Fibroblast of lung (primary cell): ENCODE measurements around the gene SERPINB12. TPM values are rescaled to one million over a fixed set of nuclear protein-coding genes. Genes with fewer than 3 reads are reported as not detected.

Experiments
- DNase-seq, 2 donors: peaks; one replicate each; pipeline versions ENCODE4 v3.0.0 to v3.0.0-alpha.2; 2010; ENCODE audit warnings: low read depth in 2 of 2
- H2AFZ ChIP-seq: 2 replicates; pipeline ENCODE4 v1.5.1; 2012; ENCODE audit warnings: low read length, control low read depth, inconsistent platforms
- H3K27ac ChIP-seq: 2 replicates; pipeline ENCODE4 v1.5.1; 2011; ENCODE audit warnings: low read length, control low read depth; ENCODE audit not compliant: insufficient read depth
- H3K27me3 ChIP-seq: 2 replicates; pipeline ENCODE4 v1.5.1; 2011; ENCODE audit warnings: mild to moderate bottlenecking, low read length; ENCODE audit not compliant: control insufficient read depth, insufficient read depth
- H3K36me3 ChIP-seq: 2 replicates; pipeline ENCODE4 v1.5.1; 2011; ENCODE audit warnings: low read length; ENCODE audit not compliant: control insufficient read depth, insufficient read depth
- H3K4me1 ChIP-seq: 2 replicates; pipeline ENCODE4 v1.5.1; 2011; ENCODE audit warnings: low read length; ENCODE audit not compliant: control insufficient read depth, insufficient read depth; ENCODE audit errors: extremely low read depth
- H3K4me2 ChIP-seq: 2 replicates; pipeline ENCODE4 v1.5.1; 2011; ENCODE audit warnings: low read length, control low read depth; ENCODE audit not compliant: insufficient read depth; ENCODE audit errors: extremely low read depth
- H3K4me3 ChIP-seq, 4 experiments: fragments of 200-600 bp in 1 of 4; sonication (generic) in 1 of 4; replicated peaks in 1 of 4; 2 replicates each; pipeline ENCODE4 v1.5.1; 2011 to 2016; ENCODE audit warnings: low read length in 4 of 4, low read depth in 3 of 4, mild to moderate bottlenecking in 3 of 4, control low read depth in 2 of 4, inconsistent platforms in 1 of 4, mixed read lengths in 1 of 4; ENCODE audit not compliant: insufficient read depth in 1 of 4; ENCODE audit errors: control extremely low read depth in 1 of 4
- H3K79me2 ChIP-seq: 2 replicates; pipeline ENCODE4 v1.5.1; 2012; ENCODE audit warnings: mild to moderate bottlenecking, low read length, inconsistent platforms; ENCODE audit not compliant: control insufficient read depth, insufficient read depth
- H3K9ac ChIP-seq: 2 replicates; pipeline ENCODE4 v1.5.1; 2011; ENCODE audit warnings: mild to moderate bottlenecking, low read length, control low read depth; ENCODE audit not compliant: insufficient read depth
- H3K9me3 ChIP-seq: 2 replicates; pipeline ENCODE4 v1.5.1; 2012; ENCODE audit warnings: low read depth, low read length; ENCODE audit not compliant: control insufficient read depth, insufficient read depth
- H4K20me1 ChIP-seq: 2 replicates; pipeline ENCODE4 v1.5.1; 2011; ENCODE audit warnings: low read length; ENCODE audit not compliant: control insufficient read depth, insufficient read depth; ENCODE audit errors: extremely low read depth
- CTCF ChIP-seq, 2 donors: IDR thresholded peaks in 1 of 2; conservative IDR thresholded peaks in 1 of 2; 1 replicate in 1 of 2; 2 replicates in 1 of 2; pipeline ENCODE4 v1.5.1; 2011 to 2012; ENCODE audit warnings: low read length in 2 of 2, control low read depth in 1 of 2, inconsistent platforms in 1 of 2, low read depth in 1 of 2, mild to moderate bottlenecking in 1 of 2
- EZH2 ChIP-seq: IDR thresholded peaks from 2 replicates; pipeline ENCODE4 v1.5.1; 2012; ENCODE audit warnings: low read length, control low read depth, mild to moderate bottlenecking; ENCODE audit errors: missing control alignments
- polyA plus RNA-seq, 2 donors: library from polyadenylated mRNA; depleted of rRNA in 1 of 2; stranded (reverse) in 1 of 2; unstranded in 1 of 2; fragments of >200 nt; gene quantifications; 2 replicates each; pipeline ENCODE4 v1.2.1, GENCODE V29; 2011 to 2012; ENCODE audit warnings: missing spikeins in 1 of 2
- total RNA-seq: library from RNA; depleted of rRNA; stranded (reverse); fragments of >200 nt; gene quantifications from 2 replicates; pipeline ENCODE4 v1.2.1, GENCODE V29; 2014

The SERPINB12 gene
- total and polyA plus RNA-seq, 2 donors (not counting 1 experiment from before 2014, with no cell fraction given): 0.07 TPM; not detected in 1

GRCh38 chr18:63505566-63506335 lies 36.4 kb upstream of the SERPINB12 start:
- no peaks in the 10 kb centered on the region for H3K79me2 ChIP-seq
- no peaks in the 10 kb centered on the region for H3K36me3 ChIP-seq
- TF ChIP-seq EZH2 (no peak), CTCF (conservative IDR thresholded peaks at IDR 0.05 in 1 of 2, IDR thresholded peaks at IDR 0.05 in 1 of 2; ENCODE audit: low read depth in 1 of 2, low read length in 2 of 2) (peak; percentile 60 to 68)
- H3K27ac ChIP-seq: no peak overlapping the region
- H3K4me3 ChIP-seq: no peak overlapping the region
- no peak overlapping the region for H3K4me2 ChIP-seq
- no peak overlapping the region for H2AFZ ChIP-seq
- H3K9me3 ChIP-seq: no peaks in the 10 kb centered on the region
- H3K27me3 ChIP-seq: no peaks in the 10 kb centered on the region
- no peaks in the 10 kb centered on the region for H3K4me1 ChIP-seq
- H3K9ac ChIP-seq: no peak overlapping the region
- no peaks in the 10 kb centered on the region for H4K20me1 ChIP-seq
- DNase-seq: peak in 1 of 2 donors; percentile 18

- no peak for TF ChIP-seq CTCF (conservative IDR thresholded peaks at IDR 0.05 in 1 of 2, IDR thresholded peaks at IDR 0.05 in 1 of 2; ENCODE audit: low read depth in 1 of 2, low read length in 2 of 2)
- no peak for TF ChIP-seq EZH2
- Histone ChIP-seq H3K9ac (no peak overlapping the region), H3K27ac (no peak overlapping the region), H3K36me3 (no peaks in the 10 kb centered on the region), H3K4me3 (no peak overlapping the region), H3K4me2 (no peak overlapping the region), H3K4me1 (no peaks in the 10 kb centered on the region), H3K79me2 (no peaks in the 10 kb centered on the region), H4K20me1 (no peaks in the 10 kb centered on the region), H3K27me3 (no peaks in the 10 kb centered on the region), H2AFZ (no peak overlapping the region), H3K9me3 (no peaks in the 10 kb centered on the region)
- DNase-seq: no peak
These were observed 35.9 kb upstream of the SERPINB12 start for GRCh38 chr18:63506336-63506646.

- Histone ChIP-seq H3K36me3 (no peaks in the 10 kb centered on the region), H3K4me1 (no peaks in the 10 kb centered on the region), H3K27me3 (no peaks in the 10 kb centered on the region), H3K79me2 (no peaks in the 10 kb centered on the region), H3K4me2 (no peak overlapping the region), H2AFZ (no peak overlapping the region), H3K9me3 (no peaks in the 10 kb centered on the region), H3K9ac (no peak overlapping the region), H3K27ac (no peak overlapping the region), H4K20me1 (no peaks in the 10 kb centered on the region), H3K4me3 (no peak overlapping the region)
- DNase-seq: no peak
- TF ChIP-seq EZH2 (no peak), CTCF (conservative IDR thresholded peaks at IDR 0.05 in 1 of 2, IDR thresholded peaks at IDR 0.05 in 1 of 2; ENCODE audit: low read depth in 1 of 2, low read length in 2 of 2) (no peak)
These were observed 33.6 kb upstream of the SERPINB12 start for GRCh38 chr18:63508596-63508995.
